Activated CD4-positive, alpha-beta T cell treated with anti-CD3 and anti-CD28 coated beads, Interleukin-2, amount 10 ng/mL, durations not matched to agents 7 days and 5 days (primary cell): Measurements from ENCODE around the gene MPRIP. TPM values are rescaled to one million over a fixed set of nuclear protein-coding genes. Genes with fewer than 3 reads are reported as not detected.

Source experiments
- CTCF ChIA-PET: fragments of 350-600 bp; sonication (Branson Sonifier 250); formaldehyde crosslinking; loops from one replicate; lab custom pipeline; 2021; ENCODE audit warnings: antibody characterized with exemption; lab: Charles Lee
- POLR2A ChIA-PET: fragments of 350-600 bp; sonication (Branson Sonifier 250); formaldehyde crosslinking; loops from one replicate; lab custom pipeline; 2021; ENCODE audit warnings: antibody characterized with exemption; lab: Charles Lee
- DNase-seq: peaks from one replicate; pipeline ENCODE4 v3.0.0-alpha.2; 2020
- H3K27ac Mint-ChIP-seq: one replicate; pipeline ENCODE4 v1.8.0; 2021; ENCODE audit warnings: mild to moderate bottlenecking, moderate library complexity, mixed read lengths
- H3K27me3 Mint-ChIP-seq: one replicate; pipeline ENCODE4 v1.8.0; 2021; ENCODE audit warnings: mixed read lengths
- H3K36me3 Mint-ChIP-seq: one replicate; pipeline ENCODE4 v1.8.0; 2021; ENCODE audit warnings: low read depth, mixed read lengths
- H3K4me1 Mint-ChIP-seq: one replicate; pipeline ENCODE4 v1.8.0; 2021; ENCODE audit warnings: mixed read lengths
- H3K4me3 Mint-ChIP-seq: one replicate; pipeline ENCODE4 v1.8.0; 2021; ENCODE audit warnings: mild to moderate bottlenecking, moderate library complexity, mixed read lengths
- H3K9me3 Mint-ChIP-seq: one replicate; pipeline ENCODE4 v1.8.0; 2021; ENCODE audit warnings: mixed read lengths
- total RNA-seq, 2 experiments: library from RNA; stranded (reverse); gene quantifications; one replicate each; pipeline ENCODE4 v1.2.3, GENCODE V29; 2021

The MPRIP gene
- total RNA-seq, 2 experiments from 2014 or later = 234 to 261 TPM

DNA sequence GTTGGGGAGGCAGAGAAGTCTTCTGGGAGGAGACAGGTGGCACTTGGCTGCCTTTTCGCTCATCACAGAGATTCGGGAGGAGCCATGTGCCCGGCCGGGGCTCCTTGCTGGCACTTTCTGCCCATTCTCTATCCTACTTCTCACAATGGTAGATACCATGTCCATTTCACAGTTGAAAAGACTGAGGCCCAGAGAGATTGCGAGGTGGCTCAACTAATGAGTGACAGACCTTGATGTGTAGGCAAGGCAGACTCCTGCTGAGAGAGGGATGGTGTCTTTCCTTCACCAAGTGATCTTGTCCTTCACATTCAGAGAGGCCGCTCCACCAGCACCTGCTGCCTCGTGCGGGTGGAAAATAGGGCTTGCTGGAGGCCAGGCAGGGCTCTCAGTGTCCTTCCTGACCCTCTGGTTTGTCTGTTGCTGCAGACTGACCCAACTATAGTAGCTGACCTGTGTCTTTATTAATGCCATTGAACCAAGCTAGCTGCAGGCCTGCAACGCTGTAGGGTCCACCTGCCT lies 42.1 kb downstream of the MPRIP start:
- H3K27ac Mint-ChIP-seq = no peak overlapping the region
- CTCF ChIA-PET = no interaction called here
- H3K27me3 Mint-ChIP-seq = no peaks in the 10 kb centered on the region
- peaks cover 15% of the 10 kb centered on the region for H3K36me3 Mint-ChIP-seq
- no peak for DNase-seq
- no peak overlapping the region for H3K4me3 Mint-ChIP-seq
- no peaks in the 10 kb centered on the region for H3K9me3 Mint-ChIP-seq
- POLR2A ChIA-PET = no interaction called here
- peaks cover 15% of the 10 kb centered on the region for H3K4me1 Mint-ChIP-seq

DNA sequence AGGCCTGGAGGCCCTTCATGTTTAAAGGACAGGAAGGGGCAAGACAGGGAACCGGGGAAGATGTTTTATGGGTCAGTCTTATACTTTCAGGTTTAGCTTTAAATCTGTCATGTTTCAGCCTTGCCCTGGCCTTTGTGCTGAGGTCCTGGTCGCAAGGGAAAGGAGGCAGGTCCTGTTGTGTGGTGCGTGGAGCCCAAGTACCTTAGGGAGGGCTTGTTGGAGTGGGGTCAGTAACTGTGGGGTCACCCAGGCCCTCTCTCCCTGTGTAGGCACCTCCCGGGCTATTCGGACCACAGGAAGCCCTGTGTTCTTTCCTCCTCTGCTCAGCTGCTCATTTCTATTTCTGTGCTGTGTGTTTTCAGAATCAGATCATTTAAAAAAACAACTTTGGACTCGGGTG lies 42.7 kb downstream of the MPRIP start:
- Mint-ChIP-seq H3K27me3 (no peaks in the 10 kb centered on the region), H3K9me3 (no peaks in the 10 kb centered on the region), H3K36me3 (peaks cover 15% of the 10 kb centered on the region), H3K4me3 (no peak overlapping the region), H3K27ac (no peak overlapping the region), H3K4me1 (peaks cover 17% of the 10 kb centered on the region)
- CTCF ChIA-PET = no interaction called here
- POLR2A ChIA-PET = no interaction called here
- DNase-seq = no peak

DNA sequence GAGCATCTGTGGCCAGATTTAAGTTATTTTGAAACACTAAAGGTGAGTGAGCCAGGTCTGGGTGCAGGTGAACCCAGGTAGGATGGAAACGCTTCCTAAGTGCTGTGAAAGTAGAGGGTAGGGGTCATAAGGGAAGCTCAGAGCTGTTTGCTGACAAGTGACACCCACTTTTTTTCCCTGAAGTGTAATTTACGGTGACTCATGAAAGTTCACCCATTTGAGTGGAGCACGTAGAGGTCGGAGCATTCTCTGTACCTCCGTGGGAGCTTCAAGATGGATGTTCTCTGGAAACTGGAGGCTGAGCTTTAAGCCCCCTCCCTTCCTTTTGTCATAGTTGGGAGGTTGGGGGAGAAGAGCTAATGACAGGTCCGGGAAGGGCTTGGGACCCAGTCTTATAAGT lies 44.3 kb downstream of the MPRIP start:
- Mint-ChIP-seq H3K27ac (no peak overlapping the region), H3K9me3 (no peaks in the 10 kb centered on the region), H3K27me3 (no peaks in the 10 kb centered on the region), H3K4me1 (peaks cover 17% of the 10 kb centered on the region), H3K4me3 (no peak overlapping the region), H3K36me3 (peaks cover 15% of the 10 kb centered on the region)
- DNase-seq = no peak
- CTCF ChIA-PET = no interaction called here
- POLR2A ChIA-PET = no interaction called here

DNA sequence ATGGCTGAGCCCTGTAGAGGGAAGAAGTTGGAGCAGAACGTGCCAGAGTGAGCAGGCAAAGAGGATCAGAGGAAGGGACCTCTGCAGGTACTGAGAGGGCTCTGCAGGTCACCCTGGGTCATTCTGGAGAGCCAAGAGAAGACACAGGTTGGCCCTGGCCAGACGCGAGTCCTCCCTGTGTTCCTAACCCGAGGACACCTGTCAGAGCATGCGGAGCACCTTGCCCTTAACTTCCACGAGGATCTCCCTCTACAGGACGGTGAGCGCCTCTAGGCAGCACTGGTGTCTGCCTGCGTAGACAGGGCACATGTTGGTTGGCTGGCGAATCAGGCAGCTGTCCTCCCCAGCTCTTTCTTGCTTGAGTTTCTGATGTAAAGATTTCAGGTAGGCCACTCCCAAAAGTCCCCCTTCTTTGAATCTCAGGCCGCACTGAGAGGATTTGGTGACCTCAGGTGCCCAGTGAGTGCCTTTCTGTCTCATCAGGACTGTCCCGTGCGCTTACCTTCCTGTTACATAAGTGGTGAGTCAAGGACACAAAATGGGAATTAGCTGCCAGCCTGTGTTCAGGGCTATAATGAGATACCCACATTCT lies 45.3 kb downstream of the MPRIP start:
- no peaks in the 10 kb centered on the region for H3K9me3 Mint-ChIP-seq
- CTCF ChIA-PET = interaction anchor here (1.5 kb wide), 1 partner anchor 13 kb away, joined by 5 read pairs; no protein-coding TSS in a partner anchor
- no peaks in the 10 kb centered on the region for H3K27me3 Mint-ChIP-seq
- DNase-seq = no peak
- peaks cover 14% of the 10 kb centered on the region for H3K36me3 Mint-ChIP-seq
- POLR2A ChIA-PET = no interaction called here
- H3K4me3 Mint-ChIP-seq = no peak overlapping the region
- H3K27ac Mint-ChIP-seq = no peak overlapping the region
- peaks cover 17% of the 10 kb centered on the region for H3K4me1 Mint-ChIP-seq

DNA sequence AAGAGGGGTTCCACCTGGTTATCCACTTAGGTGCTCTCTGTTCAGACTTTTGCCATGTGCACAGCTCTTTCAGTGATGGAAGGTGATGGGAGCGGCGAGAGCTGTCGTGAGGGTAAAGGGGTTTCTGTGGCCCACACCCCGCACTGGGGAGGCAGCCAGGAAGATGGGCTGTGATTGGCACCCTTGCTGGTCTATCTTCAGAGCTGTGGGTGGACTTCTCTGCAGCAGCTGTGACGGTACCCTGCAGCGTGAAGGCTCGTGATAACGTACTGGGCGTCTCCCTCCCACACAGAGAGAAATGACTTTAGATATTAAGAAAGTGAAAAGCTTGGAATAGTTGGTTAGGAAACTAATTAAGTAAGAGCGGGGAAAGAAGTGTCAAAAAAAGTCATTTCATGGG lies 45.8 kb downstream of the MPRIP start:
- Mint-ChIP-seq H3K27ac (no peak overlapping the region), H3K36me3 (peaks cover 10% of the 10 kb centered on the region), H3K4me3 (no peak overlapping the region), H3K27me3 (no peaks in the 10 kb centered on the region), H3K9me3 (no peaks in the 10 kb centered on the region), H3K4me1 (peaks cover 17% of the 10 kb centered on the region)
- no peak for DNase-seq
- CTCF ChIA-PET = interaction anchor here (1.0 to 1.5 kb wide), 2 partner anchors 14 to 27 kb away, joined by 3 to 5 read pairs; no protein-coding TSS in a partner anchor
- POLR2A ChIA-PET = no interaction called here

DNA sequence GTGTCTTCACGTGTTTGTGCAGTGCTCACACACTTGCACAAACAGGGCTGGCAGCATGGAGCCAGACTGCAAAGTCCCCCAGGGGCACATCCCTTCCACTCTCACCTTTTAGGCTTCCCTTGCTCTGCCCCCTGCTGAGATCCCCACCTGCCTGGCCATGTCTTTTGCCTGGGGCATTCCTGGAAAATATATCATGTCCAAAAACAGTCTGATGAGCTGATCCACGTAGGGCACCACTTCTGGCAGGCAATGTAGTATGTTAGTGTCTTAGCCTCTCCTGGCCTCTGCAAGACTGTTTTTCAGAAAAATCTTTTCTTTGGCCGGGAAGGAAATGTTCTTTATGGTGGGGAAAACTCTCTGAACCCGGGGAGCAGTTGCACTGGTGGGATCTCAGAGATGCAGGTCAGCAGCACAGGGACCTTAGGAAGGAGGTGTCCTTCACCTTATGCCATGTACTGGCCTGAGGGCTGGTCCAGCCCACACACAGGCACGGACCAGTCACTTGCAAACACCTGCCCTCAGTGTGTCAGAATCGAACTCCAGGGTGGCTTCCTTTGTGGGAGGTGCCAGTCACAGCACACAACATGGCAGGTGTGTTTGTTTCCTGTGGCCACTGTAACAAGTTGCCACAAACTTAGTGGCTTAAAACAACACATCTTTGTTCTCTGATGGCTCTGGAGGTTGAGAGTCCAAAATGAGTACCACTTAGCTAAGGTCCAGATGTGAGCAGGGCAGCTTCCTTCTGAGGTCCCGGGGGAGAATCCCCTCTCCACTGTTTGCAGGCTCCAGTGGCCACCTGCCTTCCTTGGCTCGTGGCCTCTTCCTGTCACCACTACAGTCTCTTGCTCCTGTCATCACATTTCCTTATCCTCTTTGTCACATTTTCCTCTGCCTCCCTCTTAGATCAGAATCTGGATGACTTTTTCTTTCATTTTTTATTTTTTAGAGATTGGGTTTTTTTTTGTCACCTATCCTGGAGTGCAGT lies 46.6 kb downstream of the MPRIP start:
- peaks cover 21% of the 10 kb centered on the region for H3K4me1 Mint-ChIP-seq
- peaks cover 9% of the 10 kb centered on the region for H3K36me3 Mint-ChIP-seq
- no peak overlapping the region for H3K4me3 Mint-ChIP-seq
- no peaks in the 10 kb centered on the region for H3K9me3 Mint-ChIP-seq
- POLR2A ChIA-PET = interaction anchor here (0.9 kb wide), 1 partner anchor 42 kb away, joined by 3 read pairs; no protein-coding TSS in a partner anchor
- H3K27ac Mint-ChIP-seq = peak overlapping the region; percentile 79
- DNase-seq = no peak
- CTCF ChIA-PET = interaction anchor here (1.0 to 1.7 kb wide), 3 partner anchors 15 to 53 kb away, joined by 3 to 5 read pairs (median 5); no protein-coding TSS in a partner anchor
- no peaks in the 10 kb centered on the region for H3K27me3 Mint-ChIP-seq

DNA sequence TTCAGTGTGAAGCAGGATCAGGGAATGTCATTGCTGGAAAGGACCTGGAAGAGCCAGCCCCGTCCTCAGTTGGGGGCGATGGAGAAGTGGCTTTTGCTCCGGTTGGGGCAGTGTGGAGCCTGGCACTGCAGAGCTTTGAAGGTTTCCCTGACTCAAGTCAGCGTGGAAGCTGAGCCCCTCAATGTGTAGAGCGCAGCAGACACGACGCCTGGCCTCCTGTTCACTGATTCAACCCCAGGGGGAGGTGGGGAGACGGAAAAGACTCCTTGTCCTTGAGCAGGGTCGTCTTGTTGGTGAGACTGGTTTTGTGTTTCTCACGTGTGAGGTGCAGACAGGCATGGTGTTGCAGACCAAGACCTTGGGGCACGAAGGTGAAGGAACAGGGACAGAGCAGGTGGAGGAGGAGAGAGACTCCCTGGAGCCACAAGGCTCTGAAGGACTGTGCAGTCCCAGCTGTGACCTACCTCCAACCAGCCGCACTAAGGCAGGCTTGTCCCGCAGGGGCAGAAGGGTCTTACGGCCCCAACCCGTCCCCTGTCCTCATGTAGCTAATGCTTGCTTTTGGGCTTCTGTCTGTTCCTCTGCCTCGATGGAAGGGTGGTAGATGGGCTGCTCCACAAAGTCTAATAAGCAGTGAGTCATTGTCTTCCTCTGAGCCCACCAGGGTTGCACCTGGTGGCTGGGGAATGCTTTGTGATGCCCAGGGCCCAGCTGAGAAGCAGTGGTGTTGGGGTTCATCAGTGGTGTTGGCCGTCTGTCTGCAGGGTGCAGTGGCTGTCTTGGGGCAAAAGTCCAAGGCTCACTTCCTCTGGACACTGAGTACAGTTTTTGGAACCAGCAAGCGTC lies 47.8 kb downstream of the MPRIP start:
- ChIA-PET CTCF (interaction anchor here (1.7 kb wide), 1 partner anchor 52 kb away, joined by 5 read pairs; no protein-coding TSS in a partner anchor), POLR2A (interaction anchor here (0.9 kb wide), 1 partner anchor 43 kb away, joined by 3 read pairs; no protein-coding TSS in a partner anchor)
- H3K4me1 Mint-ChIP-seq = peaks cover 22% of the 10 kb centered on the region
- H3K27me3 Mint-ChIP-seq = no peaks in the 10 kb centered on the region
- DNase-seq = no peak
- peaks cover 9% of the 10 kb centered on the region for H3K36me3 Mint-ChIP-seq
- no peak overlapping the region for H3K27ac Mint-ChIP-seq
- H3K9me3 Mint-ChIP-seq = no peaks in the 10 kb centered on the region
- H3K4me3 Mint-ChIP-seq = no peak overlapping the region

DNA sequence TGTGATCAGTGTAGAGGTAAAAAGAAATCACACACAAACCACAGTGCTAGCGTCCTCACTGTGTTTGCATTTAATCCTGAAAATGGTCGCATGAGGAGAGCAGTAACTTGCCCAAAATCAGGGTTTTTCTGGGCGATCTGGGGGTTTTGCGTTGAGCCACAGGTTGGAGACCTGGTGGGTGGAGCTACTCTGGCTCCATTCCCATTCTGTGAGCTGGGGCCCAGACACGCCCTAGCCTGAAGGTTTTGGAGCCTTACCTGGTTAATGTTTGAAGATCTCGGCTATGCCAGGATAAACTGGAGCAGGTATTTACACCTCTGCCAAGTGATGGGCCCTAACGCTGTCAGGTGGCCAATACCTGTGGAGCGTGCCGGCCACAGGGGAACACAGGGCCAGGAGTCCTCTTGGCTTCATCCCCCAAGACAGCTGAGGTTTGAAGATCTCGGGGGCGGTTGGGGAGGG lies 48.4 kb downstream of the MPRIP start:
- POLR2A ChIA-PET = no interaction called here
- H3K27me3 Mint-ChIP-seq = no peaks in the 10 kb centered on the region
- peaks cover 9% of the 10 kb centered on the region for H3K36me3 Mint-ChIP-seq
- CTCF ChIA-PET = no interaction called here
- H3K4me1 Mint-ChIP-seq = peaks cover 22% of the 10 kb centered on the region
- no peak overlapping the region for H3K27ac Mint-ChIP-seq
- no peak overlapping the region for H3K4me3 Mint-ChIP-seq
- no peaks in the 10 kb centered on the region for H3K9me3 Mint-ChIP-seq
- no peak for DNase-seq

DNA sequence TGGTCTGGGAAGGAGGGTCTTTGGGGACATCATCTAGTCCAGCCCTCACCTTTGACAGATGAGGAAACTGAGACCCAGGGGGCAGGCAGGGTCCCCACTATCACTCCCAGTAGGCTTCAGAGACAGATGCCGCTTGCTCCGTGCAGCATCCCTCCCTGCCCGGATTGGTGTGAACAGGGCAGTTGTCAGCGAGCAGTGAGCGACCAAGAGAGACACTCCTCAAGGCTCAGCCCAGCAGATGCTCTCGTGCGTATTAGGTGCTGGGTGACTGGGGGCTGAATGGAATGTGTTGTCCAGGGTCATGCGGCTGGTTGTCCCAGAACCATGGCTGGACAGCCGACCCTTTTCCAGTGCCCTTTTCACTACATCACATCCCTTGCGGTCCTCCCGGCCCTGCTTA lies 49.0 kb downstream of the MPRIP start:
- Mint-ChIP-seq H3K4me1 (peaks cover 22% of the 10 kb centered on the region), H3K27ac (no peak overlapping the region), H3K9me3 (no peaks in the 10 kb centered on the region)

DNA sequence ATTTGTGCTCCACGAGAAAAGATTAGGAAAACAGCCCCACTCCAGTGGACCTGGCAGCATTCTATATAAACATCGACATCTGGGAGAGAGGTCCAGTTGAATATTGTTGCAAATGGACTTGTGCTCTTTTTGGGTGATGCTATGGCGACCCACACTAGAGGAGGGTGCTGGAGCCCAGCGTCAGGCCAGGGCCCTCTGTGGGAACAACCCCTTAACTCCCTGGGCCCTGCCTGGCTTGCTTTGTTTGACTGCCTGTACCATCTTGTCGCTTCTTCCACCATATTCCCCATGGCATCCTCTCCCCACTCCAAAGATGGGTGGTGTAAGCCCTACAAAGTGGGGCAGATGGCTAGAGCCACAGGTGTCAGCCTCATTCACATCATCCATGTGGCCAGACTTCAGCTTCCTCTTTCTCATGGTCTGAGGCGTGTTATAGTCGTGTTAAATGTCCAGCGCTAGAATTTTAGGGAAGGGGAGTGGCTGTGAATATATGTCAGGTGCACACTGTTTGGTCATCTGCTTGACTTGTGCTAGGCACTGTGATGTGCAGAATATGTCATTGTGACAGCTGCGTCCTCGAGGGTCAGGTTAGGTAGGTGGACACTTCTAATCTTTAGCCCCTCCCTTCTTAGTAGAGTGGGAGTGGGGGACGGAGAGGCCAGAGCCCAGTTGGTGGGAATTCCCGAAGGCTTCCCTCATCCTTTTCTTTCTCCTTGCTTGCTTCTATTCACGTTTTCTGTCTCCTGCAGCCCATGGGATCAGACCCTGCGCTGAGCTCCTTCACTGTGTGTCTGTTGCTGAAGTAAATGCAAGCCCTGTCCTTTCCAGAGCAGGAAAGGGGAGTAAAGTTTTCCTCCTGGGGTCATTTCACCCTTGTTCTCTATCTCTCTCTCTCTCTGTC lies 49.8 kb downstream of the MPRIP start:
- Mint-ChIP-seq H3K36me3 (peaks cover 12% of the 10 kb centered on the region), H3K4me1 (peaks cover 22% of the 10 kb centered on the region)
- CTCF ChIA-PET = no interaction called here

More for the DNA sequence above, 49.0 kb downstream of the MPRIP start:
- Mint-ChIP-seq H3K4me3 (no peak overlapping the region), H3K36me3 (peaks cover 9% of the 10 kb centered on the region), H3K27me3 (no peaks in the 10 kb centered on the region)
- ChIA-PET POLR2A (no interaction called here), CTCF (no interaction called here)
- no peak for DNase-seq

DNA sequence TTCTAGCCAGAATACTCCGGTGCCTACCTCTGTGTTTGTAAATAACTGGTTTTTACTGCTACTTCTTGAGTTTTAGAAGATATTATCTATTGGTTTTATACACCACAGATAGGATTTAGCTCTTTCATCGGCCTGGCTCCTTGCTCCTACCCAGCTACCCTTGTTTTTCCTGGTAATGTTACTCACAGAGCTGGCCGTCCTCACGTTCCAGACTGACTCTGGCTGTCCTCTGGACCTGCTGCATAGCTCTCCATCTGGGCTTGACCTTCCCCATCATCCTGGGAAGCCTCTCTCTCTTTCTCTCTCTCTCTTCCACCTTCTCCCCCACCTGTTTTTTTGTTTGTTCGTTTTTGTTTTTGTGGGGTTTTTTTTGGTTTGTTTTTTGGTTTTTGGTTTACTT lies 51.5 kb downstream of the MPRIP start:
- H3K36me3 Mint-ChIP-seq = peaks cover 5% of the 10 kb centered on the region
- H3K27me3 Mint-ChIP-seq = no peaks in the 10 kb centered on the region
- H3K4me1 Mint-ChIP-seq = peaks cover 13% of the 10 kb centered on the region
- H3K9me3 Mint-ChIP-seq = no peaks in the 10 kb centered on the region
- H3K27ac Mint-ChIP-seq = no peak overlapping the region
- no peak overlapping the region for H3K4me3 Mint-ChIP-seq
- ChIA-PET CTCF (interaction anchor here (0.6 kb wide), 2 partner anchors 22 to 76 kb away, joined by 3 read pairs; no protein-coding TSS in a partner anchor), POLR2A (no interaction called here)
- no peak for DNase-seq

More for the DNA sequence above, 49.8 kb downstream of the MPRIP start:
- Mint-ChIP-seq H3K9me3 (no peaks in the 10 kb centered on the region), H3K27me3 (no peaks in the 10 kb centered on the region), H3K27ac (no peak overlapping the region), H3K4me3 (no peak overlapping the region)
- no peak for DNase-seq
- POLR2A ChIA-PET = no interaction called here
